HG02610 (cell line): Measurements from ENCODE around the gene SUZ12.
A peak's percentile ranks its signal among the peaks of the same experiment; 100 is the strongest.
"Not testable (repeated sequence)": the region's sequence is repeated elsewhere in the genome, so short reads cannot be mapped to it uniquely, and the experiment has no call there.

ENCODE experiments used
- ATAC-seq: cut with Tn5 transposase; IDR thresholded peaks from one replicate; pipeline ENCODE4 v1.9.1; 2021; ENCODE audit warnings: mild to moderate bottlenecking, moderate library complexity; ENCODE audit not compliant: unreplicated experiment

The SUZ12 gene

GRCh38 chr17:31942396-31942795 lies 5.6 kb downstream of the SUZ12 start:
- ATAC-seq: not testable (repeated sequence)

- not testable (repeated sequence) for ATAC-seq
Observed at GRCh38 chr17:31951953-31952352, 15.1 kb downstream of the SUZ12 start.

GRCh38 chr17:31964131-31964530 lies 27.3 kb downstream of the SUZ12 start:
- not testable (repeated sequence) for ATAC-seq

GRCh38 chr17:31967648-31968047 lies 30.8 kb downstream of the SUZ12 start:
- no peak for ATAC-seq

GRCh38 chr17:31970416-31970815 lies 33.6 kb downstream of the SUZ12 start:
- not testable (repeated sequence) for ATAC-seq

GRCh38 chr17:31974269-31975071 lies 37.7 kb downstream of the SUZ12 start:
- ATAC-seq: not testable (repeated sequence)

- not testable (repeated sequence) for ATAC-seq
Observed at GRCh38 chr17:31975391-31975790, 38.6 kb downstream of the SUZ12 start.

- not testable (repeated sequence) for ATAC-seq
Observed at GRCh38 chr17:31991821-31992220, 55.0 kb downstream of the SUZ12 start.

GRCh38 chr17:31997005-31997404 lies 60.2 kb downstream of the SUZ12 start:
- no peak for ATAC-seq

GRCh38 chr17:32006957-32007462 lies 70.2 kb downstream of the SUZ12 start, which contains the start of gene LRRC37B:
Gene LRRC37B, plus strand, starts transcription at chr17:32007383. Its CDS starts 14,010 bp downstream, at chr17:32021393.
- peak; percentile 81 for ATAC-seq

GRCh38 chr17:32007463-32008298 lies 70.9 kb downstream of the SUZ12 start:
- ATAC-seq: peak; percentile 35

GRCh38 chr17:32009262-32009542 lies 72.4 kb downstream of the SUZ12 start:
- ATAC-seq: no peak

GRCh38 chr17:32010114-32010513 lies 73.3 kb downstream of the SUZ12 start:
- ATAC-seq: no peak

GRCh38 chr17:32015245-32016013 lies 78.6 kb downstream of the SUZ12 start:
- ATAC-seq: no peak

GRCh38 chr17:32016231-32016630 lies 79.4 kb downstream of the SUZ12 start:
- no peak for ATAC-seq

GRCh38 chr17:32019228-32019627 lies 82.4 kb downstream of the SUZ12 start:
- ATAC-seq: no peak

GRCh38 chr17:32020943-32021614 lies 84.3 kb downstream of the SUZ12 start:
- ATAC-seq: no peak

GRCh38 chr17:32021615-32021955 lies 84.8 kb downstream of the SUZ12 start:
- ATAC-seq: no peak

GRCh38 chr17:32022554-32022953 lies 85.7 kb downstream of the SUZ12 start:
- not testable (repeated sequence) for ATAC-seq

GRCh38 chr17:32027271-32027670 lies 90.5 kb downstream of the SUZ12 start:
- not testable (repeated sequence) for ATAC-seq

- no peak for ATAC-seq
Observed at GRCh38 chr17:32033223-32033622, 96.4 kb downstream of the SUZ12 start.
